Stimulated activated naive B cell treated with anti-CD40 and anti-IgM and Interleukin-4, amounts not matched to agents 10 μg/mL and 1 μg/mL and 100 μg/mL, for 72 hours (primary cell): Measurements from ENCODE around the gene SLC7A10.
A peak's percentile ranks its signal among the peaks of the same experiment; 100 is the strongest.
"Not testable (repeated sequence)": the region's sequence is repeated elsewhere in the genome, so short reads cannot be mapped to it uniquely, and the experiment has no call there.

Experiments
- ATAC-seq, 2 donors: fragments of 150-1000 bp; cut with Tn5 transposase; replicated peaks; 2 replicates each; pipeline ENCODE4 v1.10.0; 2021; ENCODE audit warnings: moderate library complexity in 1 of 2
- DNase-seq: peaks from one replicate; pipeline ENCODE4 v3.0.0; 2021
- H3K27ac Mint-ChIP-seq: one replicate; pipeline ENCODE4 v1.8.0; 2022; ENCODE audit warnings: mild to moderate bottlenecking, mixed read lengths
- H3K27me3 Mint-ChIP-seq, 2 donors: one replicate each; pipeline ENCODE4 v1.8.0; 2022; ENCODE audit warnings: mixed read lengths in 2 of 2
- H3K36me3 Mint-ChIP-seq, 2 donors: one replicate each; pipeline ENCODE4 v1.8.0; 2022; ENCODE audit warnings: mixed read lengths in 2 of 2, mild to moderate bottlenecking in 1 of 2
- H3K4me1 Mint-ChIP-seq, 2 donors: one replicate each; pipeline ENCODE4 v1.8.0; 2022; ENCODE audit warnings: mixed read lengths in 2 of 2, mild to moderate bottlenecking in 1 of 2
- H3K4me3 Mint-ChIP-seq, 2 donors: one replicate each; pipeline ENCODE4 v1.8.0; 2022; ENCODE audit warnings: mild to moderate bottlenecking in 2 of 2, mixed read lengths in 2 of 2, moderate library complexity in 1 of 2
- H3K9me3 Mint-ChIP-seq, 2 donors: one replicate each; pipeline ENCODE4 v1.8.0; 2022; ENCODE audit warnings: mixed read lengths in 2 of 2, mild to moderate bottlenecking in 1 of 2

SLC7A10 gene

DNA sequence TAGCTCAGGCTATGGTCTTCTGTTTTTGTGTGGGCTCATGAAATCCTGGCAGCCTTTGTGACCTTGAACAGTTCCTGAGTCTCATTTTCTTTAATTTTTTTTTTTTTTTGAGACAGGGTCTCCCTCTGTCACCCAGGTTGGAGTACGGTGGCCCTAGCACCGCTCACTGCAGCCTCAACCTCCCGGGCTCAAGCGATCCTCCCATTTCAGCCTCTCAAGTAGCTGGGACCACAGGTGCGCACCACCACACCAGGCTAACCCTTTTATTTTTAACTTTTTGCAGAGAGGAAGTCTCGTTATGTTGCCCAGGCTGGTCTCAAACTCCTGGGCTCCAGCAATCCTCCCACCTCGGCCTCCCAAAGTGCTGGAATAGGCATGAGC lies 15.8 kb downstream of the SLC7A10 start:
- not testable (repeated sequence) for H3K36me3 Mint-ChIP-seq, H3K9me3 Mint-ChIP-seq, DNase-seq, H3K4me3 Mint-ChIP-seq, H3K27me3 Mint-ChIP-seq, ATAC-seq, H3K4me1 Mint-ChIP-seq, H3K27ac Mint-ChIP-seq

DNA sequence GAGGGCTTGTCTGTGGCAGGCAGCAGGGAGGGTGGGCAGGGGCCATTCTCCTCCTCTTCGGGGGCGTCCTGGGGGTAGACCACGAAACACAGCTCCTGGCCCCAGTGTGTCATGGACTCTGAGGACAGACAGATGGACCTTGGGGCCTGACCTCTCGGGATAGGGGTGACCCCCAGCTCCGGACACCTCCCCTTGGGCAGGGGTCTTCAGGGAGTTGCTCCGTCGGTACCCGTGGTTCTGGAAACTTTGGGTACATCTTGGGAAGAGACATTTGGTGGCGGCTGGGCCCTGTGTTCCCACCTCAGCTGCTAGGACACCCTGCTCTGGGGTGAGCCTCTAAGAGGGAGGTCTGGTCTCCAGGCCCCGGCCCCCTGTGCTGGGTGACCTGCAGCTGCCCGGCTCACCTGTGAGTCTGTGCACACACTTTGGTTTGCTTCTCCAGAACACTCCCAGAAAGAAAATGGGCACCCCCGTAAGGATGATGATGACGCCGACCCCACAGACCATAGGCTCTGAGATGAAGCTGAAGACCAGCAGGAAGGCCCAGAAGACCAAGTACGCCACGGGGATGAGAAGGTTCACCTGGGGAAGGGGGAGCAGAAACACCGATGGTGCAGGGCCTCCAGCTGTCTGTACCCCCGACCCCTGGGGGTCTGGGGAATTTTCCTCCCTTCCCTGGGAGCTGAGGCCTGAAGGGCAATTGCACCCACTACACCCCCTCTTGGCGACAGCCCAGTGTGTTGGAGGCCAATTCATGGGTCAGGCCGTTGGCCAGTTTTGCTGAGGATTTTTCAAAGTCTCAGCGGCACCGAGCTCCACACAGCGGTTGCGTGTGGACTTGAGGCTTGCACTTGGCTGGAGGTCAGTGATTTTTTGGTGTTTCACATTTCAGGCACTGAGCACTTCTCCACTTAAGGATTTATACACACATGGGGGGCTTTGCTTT lies 16.5 kb downstream of the SLC7A10 start:
- Mint-ChIP-seq H3K9me3 (no peaks in the 10 kb centered on the region), H3K36me3 (no peaks in the 10 kb centered on the region), H3K4me3 (no peak overlapping the region), H3K27ac (no peak overlapping the region), H3K4me1 (no peaks in the 10 kb centered on the region), H3K27me3 (peaks cover 0 to 4% of the 10 kb centered on the region in 2 donors)
- ATAC-seq (no peak), DNase-seq (no peak)

DNA sequence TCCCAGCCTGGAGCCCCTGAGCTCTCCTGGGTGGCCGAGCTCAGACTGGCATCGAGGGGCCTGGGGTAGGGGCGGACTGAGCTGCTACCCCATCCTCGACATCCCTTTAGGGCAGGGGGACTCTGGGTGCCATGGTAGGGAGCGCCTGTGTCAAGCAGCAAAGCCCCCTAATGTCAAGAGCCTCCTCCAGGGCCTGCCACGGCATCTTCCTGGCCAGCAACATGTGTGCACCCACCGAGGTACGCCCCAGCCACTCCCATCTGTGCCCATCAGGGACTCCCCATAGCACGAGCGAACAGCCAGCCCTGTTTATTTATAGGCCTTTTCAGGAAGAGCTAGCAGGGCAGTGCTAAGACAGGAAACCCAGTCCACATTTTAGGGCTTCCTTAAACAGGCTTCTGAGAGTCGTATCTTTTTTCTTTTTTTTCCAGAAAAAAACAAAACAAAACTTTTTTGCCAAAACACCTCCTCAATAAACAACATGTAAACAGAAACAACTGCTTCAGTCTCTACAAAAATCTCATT lies 17.2 kb downstream of the SLC7A10 start:
- ATAC-seq (no peak), DNase-seq (no peak)
- Mint-ChIP-seq H3K4me3 (no peak overlapping the region), H3K36me3 (no peaks in the 10 kb centered on the region), H3K4me1 (no peaks in the 10 kb centered on the region), H3K9me3 (no peaks in the 10 kb centered on the region), H3K27me3 (no peaks in the 10 kb centered on the region), H3K27ac (no peak overlapping the region)

DNA sequence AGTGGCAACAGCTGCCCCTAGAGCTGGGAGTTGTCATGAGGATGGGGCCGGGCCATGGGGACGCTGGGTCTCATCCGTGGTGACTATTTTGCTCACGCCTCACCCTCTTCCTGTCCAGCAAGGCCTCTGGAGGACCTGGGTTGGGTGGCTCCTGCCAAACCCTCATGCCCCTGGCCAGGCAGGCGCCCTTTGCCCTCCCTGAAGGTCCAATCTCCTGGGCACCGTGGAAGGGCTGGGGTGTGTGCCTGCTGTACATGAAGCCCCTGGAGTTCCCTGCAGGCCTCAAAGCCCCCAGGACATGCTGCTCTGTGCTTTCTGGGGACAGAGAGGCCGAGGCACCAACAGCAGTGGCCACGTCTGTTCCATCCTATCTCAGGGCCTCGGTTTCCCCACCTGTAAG lies 17.7 kb downstream of the SLC7A10 start:
- Mint-ChIP-seq H3K36me3 (no peaks in the 10 kb centered on the region), H3K9me3 (no peaks in the 10 kb centered on the region), H3K4me1 (no peaks in the 10 kb centered on the region), H3K27ac (peak overlapping the region; percentile 20), H3K27me3 (no peaks in the 10 kb centered on the region), H3K4me3 (no peak overlapping the region)
- DNase-seq (no peak), ATAC-seq (no peak)

DNA sequence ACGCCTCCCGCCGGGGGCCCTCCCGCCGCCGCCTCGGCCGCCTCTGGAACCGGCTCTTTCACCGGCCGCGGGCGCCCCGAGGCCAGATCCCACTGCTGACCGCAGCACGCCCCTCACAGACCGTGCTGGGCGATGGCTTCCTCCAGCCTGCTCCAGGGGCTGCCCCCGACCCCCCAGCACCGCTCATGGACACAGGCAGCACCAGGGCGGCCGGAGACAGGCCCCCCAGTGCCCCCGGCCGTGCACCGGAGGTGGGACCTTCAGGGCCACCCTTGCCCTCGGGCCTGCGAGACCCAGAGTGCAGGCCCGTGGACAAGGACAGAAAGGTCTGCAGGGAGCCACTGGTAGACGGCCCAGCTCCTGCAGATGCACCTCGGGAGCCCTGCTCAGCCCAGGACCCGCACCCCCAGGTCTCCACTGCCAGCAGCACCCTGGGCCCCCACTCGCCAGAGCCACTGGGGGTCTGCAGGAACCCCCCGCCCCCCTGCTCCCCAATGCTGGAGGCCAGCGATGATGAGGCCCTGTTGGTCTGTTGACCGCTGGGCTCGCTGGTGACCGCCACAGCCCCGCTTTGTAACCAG lies 18.5 kb downstream of the SLC7A10 start:
- H3K27ac Mint-ChIP-seq, result no peak overlapping the region
- H3K4me3 Mint-ChIP-seq, result no peak overlapping the region
- no peaks in the 10 kb centered on the region for H3K9me3 Mint-ChIP-seq
- DNase-seq, result no peak
- H3K4me1 Mint-ChIP-seq, result no peaks in the 10 kb centered on the region
- H3K36me3 Mint-ChIP-seq, result no peaks in the 10 kb centered on the region
- ATAC-seq, result no peak
- no peaks in the 10 kb centered on the region for H3K27me3 Mint-ChIP-seq

DNA sequence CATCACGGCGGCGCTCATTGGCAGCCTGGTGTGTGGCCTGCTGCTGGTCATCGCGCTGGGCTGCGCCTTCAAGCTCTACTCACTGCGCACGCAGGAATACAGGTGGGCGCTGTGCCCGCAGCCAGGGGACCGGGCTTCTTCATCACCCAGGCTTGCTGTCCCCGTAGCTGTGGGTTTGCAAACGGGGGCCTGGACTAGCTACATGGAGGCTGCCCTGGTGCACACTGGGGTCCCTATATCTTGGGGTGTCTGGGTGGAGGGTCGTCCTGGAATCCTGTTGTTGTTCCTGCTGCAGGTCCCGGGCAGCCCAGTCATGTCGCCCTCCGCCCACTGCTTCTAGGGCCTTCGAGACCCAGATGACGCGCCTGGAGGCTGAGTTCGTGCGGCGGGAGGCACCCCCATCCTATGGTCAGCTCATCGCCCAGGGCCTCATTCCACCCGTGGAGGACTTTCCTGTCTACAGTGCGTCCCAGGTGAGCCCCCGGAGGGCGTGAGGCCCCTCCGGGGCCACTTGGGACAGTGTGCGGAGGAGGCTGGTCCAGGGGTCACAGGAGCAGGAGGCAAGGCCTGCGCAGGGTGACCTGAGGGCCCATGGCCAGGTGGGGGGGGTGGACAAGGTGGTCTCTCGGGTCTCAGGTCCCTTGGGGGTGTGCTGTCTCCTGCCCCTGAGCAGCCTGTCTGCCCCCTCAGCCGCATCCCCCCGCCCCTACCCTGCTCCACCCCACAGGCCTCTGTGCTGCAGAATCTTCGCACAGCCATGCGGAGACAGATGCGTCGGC lies 19.2 kb downstream of the SLC7A10 start:
- DNase-seq, result no peak
- H3K27ac Mint-ChIP-seq, result no peak overlapping the region
- H3K27me3 Mint-ChIP-seq, result no peaks in the 10 kb centered on the region
- no peaks in the 10 kb centered on the region for H3K36me3 Mint-ChIP-seq
- no peaks in the 10 kb centered on the region for H3K9me3 Mint-ChIP-seq
- H3K4me1 Mint-ChIP-seq, result no peaks in the 10 kb centered on the region
- no peak overlapping the region for H3K4me3 Mint-ChIP-seq
- no peak for ATAC-seq

DNA sequence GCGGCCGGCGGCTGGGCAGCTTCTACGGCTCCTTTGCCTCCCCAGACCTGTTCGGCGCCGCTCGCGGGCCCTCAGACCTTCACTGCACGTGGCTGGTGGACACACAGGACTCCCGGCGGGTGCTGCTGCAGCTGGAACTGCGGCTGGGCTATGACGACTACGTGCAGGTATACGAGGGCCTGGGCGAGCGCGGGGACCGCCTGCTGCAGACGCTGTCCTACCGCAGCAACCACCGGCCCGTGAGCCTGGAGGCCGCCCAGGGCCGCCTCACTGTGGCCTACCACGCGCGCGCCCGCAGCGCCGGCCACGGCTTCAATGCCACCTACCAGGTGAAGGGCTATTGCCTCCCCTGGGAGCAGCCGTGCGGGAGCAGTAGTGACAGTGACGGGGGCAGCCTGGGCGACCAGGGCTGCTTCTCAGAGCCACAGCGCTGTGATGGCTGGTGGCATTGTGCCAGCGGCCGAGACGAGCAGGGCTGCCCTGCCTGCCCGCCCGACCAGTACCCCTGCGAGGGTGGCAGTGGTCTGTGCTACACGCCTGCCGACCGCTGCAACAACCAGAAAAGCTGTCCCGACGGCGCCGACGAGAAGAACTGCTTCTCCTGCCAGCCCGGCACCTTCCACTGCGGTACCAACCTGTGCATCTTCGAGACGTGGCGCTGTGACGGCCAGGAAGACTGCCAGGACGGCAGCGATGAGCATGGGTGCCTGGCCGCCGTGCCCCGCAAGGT lies 20.0 kb downstream of the SLC7A10 start:
- H3K9me3 Mint-ChIP-seq, result no peaks in the 10 kb centered on the region
- ATAC-seq (no peak), DNase-seq (no peak)
- H3K27me3 Mint-ChIP-seq, result no peaks in the 10 kb centered on the region
- no peaks in the 10 kb centered on the region for H3K4me1 Mint-ChIP-seq
- no peak overlapping the region for H3K27ac Mint-ChIP-seq
- H3K36me3 Mint-ChIP-seq, result no peaks in the 10 kb centered on the region
- H3K4me3 Mint-ChIP-seq, result no peak overlapping the region

DNA sequence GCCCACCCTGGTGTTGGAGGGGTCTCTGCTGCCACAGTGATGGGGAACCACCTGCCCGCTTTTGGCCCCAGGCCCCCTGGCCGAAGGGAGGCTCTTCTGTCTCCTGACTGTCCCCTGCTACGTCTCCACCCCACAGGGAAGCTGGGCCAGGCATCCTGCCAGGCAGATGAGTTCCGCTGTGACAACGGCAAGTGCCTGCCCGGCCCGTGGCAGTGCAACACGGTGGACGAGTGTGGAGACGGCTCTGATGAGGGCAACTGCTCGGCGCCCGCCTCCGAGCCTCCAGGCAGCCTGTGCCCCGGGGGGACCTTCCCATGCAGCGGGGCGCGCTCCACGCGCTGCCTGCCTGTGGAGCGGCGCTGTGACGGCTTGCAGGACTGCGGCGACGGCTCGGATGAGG lies 20.5 kb downstream of the SLC7A10 start:
- no peaks in the 10 kb centered on the region for H3K36me3 Mint-ChIP-seq
- H3K4me3 Mint-ChIP-seq, result no peak overlapping the region
- H3K4me1 Mint-ChIP-seq, result no peaks in the 10 kb centered on the region
- DNase-seq (no peak), ATAC-seq (no peak)
- H3K27me3 Mint-ChIP-seq, result no peaks in the 10 kb centered on the region
- no peaks in the 10 kb centered on the region for H3K9me3 Mint-ChIP-seq
- no peak overlapping the region for H3K27ac Mint-ChIP-seq

DNA sequence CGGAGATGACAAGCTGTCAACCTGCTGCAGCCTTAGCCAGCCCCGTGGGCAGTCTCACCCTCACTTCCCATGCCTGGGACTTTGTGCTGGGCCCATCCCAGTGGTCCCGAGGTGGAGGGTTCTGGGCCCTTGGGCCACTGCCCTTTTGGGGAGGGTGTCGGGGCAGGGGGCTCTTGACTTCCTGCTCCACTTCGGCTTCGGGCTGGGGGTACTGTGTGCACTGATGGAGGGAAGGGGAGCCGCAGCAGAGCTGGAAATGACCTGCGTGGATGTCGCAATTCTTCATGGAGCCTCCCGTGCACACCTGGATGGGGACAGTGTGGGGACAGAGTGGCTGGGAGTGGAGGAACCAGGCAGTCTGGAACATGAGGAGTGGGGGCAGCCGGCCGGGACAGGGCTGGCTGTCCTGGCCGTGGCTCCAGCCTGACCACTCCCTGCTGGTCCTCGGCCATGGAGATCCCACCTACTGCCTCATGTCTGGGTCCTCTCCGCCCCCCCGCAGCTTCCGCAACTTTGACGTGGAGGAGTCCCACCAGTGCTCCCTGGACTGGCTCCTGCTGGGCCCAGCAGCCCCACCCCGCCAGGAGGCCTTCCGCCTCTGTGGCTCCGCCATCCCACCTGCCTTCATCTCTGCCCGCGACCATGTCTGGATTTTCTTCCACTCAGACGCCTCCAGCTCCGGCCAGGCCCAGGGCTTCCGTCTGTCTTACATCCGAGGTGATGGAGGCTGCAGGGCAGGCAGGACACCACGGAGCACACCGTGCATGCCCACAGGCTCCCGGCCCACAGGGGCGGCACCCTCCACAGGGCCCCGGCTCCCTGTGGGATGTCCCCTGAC lies 21.3 kb downstream of the SLC7A10 start:
- Mint-ChIP-seq H3K4me3 (no peak overlapping the region), H3K9me3 (no peaks in the 10 kb centered on the region), H3K27ac (no peak overlapping the region), H3K36me3 (no peaks in the 10 kb centered on the region), H3K4me1 (no peaks in the 10 kb centered on the region), H3K27me3 (peaks cover 0 to under 1% of the 10 kb centered on the region in 2 donors)
- DNase-seq (no peak), ATAC-seq (no peak)

DNA sequence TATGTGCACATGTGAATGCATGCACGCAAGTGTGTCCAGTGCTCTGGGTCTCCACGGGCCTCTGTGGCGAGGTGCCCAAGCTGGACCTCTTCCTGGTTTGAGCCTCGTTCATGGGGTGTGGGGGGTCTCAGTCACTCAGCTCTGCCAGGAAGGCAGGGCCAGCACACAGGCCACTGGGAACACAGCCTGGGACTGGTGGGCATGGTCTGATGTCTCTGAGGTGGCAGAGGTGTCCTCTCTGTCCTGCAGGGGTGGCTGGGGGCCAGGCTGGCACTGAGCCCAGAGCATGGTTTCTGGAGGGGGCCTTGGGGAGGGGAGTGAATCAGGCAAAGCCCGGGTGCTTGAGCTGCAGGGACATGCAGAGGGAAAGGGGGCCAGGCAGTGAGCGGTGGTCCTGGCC lies 22.1 kb downstream of the SLC7A10 start:
- Mint-ChIP-seq H3K4me3 (no peak overlapping the region), H3K27ac (no peak overlapping the region), H3K4me1 (no peaks in the 10 kb centered on the region), H3K27me3 (peaks cover 0 to 7% of the 10 kb centered on the region in 2 donors), H3K36me3 (no peaks in the 10 kb centered on the region), H3K9me3 (no peaks in the 10 kb centered on the region)
- ATAC-seq (no peak), DNase-seq (no peak)

DNA sequence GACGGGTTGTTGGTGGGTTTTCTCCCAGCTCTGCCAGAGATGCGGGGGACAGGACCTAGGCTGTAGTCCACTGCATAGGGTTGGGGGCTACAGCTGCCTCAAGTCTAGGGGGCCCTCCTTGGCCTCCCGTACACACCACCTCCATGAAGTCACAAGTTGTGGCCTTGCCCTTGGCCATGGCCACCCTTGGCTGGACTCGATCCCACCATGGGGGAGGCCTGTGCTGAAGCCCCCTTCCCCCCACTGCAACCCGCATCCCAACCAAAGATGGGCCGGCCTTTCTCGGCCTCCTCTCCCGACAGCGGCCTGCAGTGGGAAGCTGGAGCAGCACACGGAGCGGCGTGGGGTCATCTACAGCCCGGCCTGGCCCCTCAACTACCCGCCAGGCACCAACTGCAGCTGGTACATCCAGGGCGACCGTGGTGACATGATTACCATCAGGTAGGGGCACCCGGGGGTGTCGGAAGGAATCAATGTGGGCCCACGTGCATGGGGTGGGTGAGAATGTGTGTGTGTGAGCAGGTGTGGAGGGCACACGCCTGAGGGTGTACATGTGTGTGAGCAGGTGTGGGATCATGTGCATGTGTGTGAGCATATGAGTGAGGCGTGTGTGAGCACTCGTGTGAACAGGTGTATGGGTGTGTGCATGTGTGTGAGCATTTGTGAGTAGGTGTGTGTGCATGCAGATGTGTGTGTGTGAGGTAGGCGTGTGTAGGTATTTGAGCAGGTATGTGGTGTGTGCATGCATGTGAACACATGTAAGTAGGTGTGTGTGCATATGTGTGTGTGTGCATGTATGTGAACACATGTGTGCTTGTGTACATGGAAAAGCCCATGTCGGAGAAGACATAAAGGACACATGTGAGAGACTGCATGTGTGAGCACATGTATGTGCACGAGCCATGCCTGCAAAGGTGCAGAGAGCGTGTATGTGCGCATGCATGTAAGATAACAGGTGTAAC lies 22.8 kb downstream of the SLC7A10 start:
- H3K36me3 Mint-ChIP-seq, result no peaks in the 10 kb centered on the region
- no peaks in the 10 kb centered on the region for H3K9me3 Mint-ChIP-seq
- H3K4me3 Mint-ChIP-seq, result no peak overlapping the region
- ATAC-seq (no peak), DNase-seq (no peak)
- peak overlapping the region; percentile 16 for H3K27ac Mint-ChIP-seq
- no peaks in the 10 kb centered on the region for H3K4me1 Mint-ChIP-seq
- peaks cover 0 to 7% of the 10 kb centered on the region in 2 donors for H3K27me3 Mint-ChIP-seq

DNA sequence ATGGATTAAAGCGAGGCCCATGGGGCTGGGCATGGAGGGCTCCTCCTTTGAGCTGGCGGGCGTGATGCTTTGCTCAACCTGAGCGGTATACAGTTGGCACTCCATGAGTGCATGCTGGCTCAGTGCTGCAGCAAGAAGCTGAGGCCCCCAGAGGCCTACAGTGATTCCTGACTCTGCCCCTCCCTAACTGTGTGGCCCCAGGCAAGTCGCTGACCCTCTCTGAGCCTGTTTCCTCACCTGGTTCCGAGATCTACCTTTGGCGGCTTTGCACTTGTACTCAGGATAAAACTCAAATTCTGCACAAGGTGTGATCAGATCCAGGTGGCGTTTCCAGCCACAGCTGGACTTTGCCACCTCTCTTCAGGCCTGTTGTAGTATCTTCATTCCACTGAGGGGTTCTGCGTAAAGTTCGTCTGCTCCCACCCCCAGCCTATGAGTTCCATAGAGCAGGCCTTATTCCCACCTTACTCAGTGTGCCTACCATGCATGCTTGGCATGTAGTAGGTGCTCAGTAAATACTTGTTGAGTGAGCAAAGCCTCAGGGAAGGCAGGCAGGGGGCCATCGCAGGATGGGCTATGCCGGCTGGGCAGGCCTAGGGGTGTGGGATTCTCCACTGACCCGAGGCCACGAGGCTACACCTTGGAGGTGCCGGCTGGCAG lies 23.6 kb downstream of the SLC7A10 start:
- Mint-ChIP-seq H3K27ac (no peak overlapping the region), H3K9me3 (no peaks in the 10 kb centered on the region), H3K27me3 (peaks cover 4 to 7% of the 10 kb centered on the region in 2 donors), H3K36me3 (no peaks in the 10 kb centered on the region), H3K4me3 (no peak overlapping the region), H3K4me1 (no peaks in the 10 kb centered on the region)
- DNase-seq (no peak), ATAC-seq (no peak)
